ENCODE measurements around the gene DSCAM. TPM values are rescaled to one million over a fixed set of nuclear protein-coding genes. Genes with fewer than 3 reads are reported as not detected.
"Not testable (repeated sequence)": the region's sequence is repeated elsewhere in the genome, so short reads cannot be mapped to it uniquely, and the experiment has no call there.

Gene DSCAM
- total RNA-seq, 1 experiment from 2014 or later = not detected

DNA sequence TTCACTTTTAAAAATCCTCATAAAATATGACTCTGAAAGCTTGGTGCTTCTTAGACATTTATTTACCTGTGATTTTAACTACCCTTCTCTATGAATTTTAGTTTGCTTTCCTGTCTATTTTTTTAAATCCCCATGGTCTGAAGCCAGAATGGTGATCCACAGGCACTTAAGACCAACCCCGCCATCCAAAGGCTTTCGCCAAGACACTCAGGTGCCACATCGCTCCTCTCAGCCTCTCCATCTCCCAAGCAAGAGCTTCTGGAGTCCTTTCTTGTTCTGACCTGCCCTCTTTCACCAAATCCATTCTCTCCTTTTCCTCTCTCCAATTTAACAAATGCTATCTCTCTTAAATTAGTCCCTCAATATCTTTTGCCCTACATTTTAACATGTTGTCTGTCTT lies 515.2 kb downstream of the DSCAM start:
- in situ Hi-C loops (cut with HindIII; ENCODE audit: low sequenced_read_pairs) = no loop called here
- no peak for DNase-seq (ENCODE audit: low spot score)

DNA sequence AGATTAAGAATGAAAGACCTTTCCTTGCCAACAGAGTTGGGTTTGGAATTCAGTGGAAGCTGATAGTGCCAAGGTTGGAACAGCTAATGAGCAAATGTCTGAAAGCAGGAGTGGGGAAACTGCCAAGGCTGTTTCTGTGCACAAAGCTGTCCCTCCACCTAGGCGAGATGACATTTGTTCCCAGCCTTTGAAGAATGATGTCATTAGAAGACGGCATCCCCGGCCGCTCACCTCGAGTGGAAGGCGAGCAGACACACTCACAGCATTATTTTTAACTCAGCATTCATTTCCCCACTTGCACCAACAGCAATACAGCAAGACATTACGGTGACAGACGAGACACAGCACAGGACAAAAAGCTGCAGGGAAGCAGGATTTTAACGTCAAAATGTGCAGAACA lies 515.8 kb downstream of the DSCAM start:
- in situ Hi-C loops (cut with HindIII; ENCODE audit: low sequenced_read_pairs) = no loop called here
- DNase-seq (ENCODE audit: low spot score) = peak; percentile 74

DNA sequence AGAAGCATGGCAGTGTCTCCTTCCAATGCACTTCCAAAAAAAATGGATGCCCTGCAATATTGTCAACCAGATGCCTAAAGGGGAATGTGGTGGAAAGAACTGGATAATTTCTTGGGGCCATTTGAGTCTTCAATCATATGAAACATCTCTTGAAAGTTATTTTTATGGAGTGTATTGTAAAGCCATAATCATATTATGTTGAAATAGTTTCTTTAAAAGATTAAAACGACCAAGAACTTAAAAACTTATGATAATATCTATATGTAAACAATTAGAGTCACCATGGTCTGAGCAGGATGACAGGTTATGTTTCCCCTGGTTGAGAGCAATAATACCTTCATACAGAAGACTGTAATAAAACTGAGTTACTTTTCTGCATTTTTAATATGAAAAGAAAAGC lies 522.6 kb downstream of the DSCAM start:
- in situ Hi-C loops (cut with HindIII; ENCODE audit: low sequenced_read_pairs) = no loop called here
- no peak for DNase-seq (ENCODE audit: low spot score)

DNA sequence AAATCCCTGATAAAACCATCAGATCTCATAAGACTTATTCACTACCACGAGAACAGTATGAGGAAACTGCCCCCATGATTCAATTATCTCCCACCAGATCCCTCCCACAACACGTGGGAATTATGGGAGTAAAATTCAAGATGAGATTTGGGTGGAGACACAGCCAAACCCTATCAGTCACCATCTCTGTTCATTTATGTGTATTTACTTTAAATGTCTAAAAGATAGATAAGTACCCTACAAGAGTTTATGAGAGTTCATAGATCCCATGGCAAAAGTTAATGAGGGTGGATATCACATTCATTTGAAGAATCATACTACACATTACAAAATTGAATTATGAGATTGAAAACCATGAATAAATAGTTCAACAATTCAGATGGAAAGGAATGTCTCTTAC lies 526.2 kb downstream of the DSCAM start:
- in situ Hi-C loops (cut with HindIII; ENCODE audit: low sequenced_read_pairs); DNase-seq (ENCODE audit: low spot score): not testable (repeated sequence)

DNA sequence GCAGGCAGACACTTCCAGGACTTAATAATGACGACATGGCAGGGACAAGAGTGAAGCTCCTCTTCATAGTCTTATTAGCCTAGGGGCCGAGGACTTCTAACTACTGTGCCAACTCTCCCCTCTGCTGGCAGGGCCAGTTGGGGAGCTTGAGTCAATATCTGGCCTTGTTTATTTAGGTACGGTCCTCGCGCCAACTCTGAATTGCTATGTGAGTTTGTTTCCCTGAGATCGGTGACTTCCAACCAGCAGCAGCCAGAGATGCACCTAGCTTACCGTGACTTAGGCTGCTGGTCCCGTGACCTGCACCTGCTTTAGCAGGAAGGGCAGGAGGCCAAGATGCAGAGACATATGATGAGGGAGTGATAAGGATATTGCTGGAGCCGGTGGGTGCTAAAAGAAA lies 528.6 kb downstream of the DSCAM start:
- in situ Hi-C loops (cut with HindIII; ENCODE audit: low sequenced_read_pairs) = no loop called here
- DNase-seq (ENCODE audit: low spot score) = no peak

DNA sequence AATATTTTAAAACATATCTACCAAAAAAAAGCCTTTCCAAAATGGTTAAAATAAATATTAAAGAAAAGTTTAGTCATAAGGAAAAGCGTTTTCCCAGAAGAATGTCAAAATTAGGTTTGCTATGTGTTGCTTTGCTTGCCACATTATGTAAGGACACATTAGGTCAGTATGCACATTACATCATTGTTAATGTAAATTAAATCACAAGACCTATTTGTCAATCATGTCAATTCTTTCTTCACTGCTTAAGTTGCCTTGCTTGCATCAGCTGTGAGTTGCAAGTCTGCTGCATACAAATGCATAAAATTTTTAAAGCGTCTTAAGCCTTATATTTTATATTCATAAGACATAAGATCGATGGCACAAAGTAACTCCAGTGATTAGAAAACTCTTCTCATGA lies 530.9 kb downstream of the DSCAM start:
- in situ Hi-C loops (cut with HindIII; ENCODE audit: low sequenced_read_pairs) = no loop called here
- DNase-seq (ENCODE audit: low spot score) = no peak

DNA sequence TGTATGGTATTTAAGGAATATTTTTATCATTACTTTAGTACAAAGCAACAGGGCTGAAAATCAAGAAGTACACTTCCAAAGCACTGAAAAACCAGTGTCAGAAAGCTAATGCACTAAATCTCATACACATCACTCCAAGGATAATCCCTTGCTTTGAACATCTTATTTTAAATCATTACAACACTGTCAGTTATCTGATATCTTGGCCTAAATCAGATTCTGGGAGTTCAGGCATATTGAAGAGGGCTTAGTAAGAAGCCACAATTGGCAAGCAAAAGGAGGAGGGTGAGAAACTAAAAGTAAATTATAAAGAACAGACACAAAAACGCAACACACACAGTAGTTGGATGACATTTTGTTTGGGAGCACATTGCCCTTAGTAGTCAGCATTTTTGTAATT lies 531.3 kb downstream of the DSCAM start:
- in situ Hi-C loops (cut with HindIII; ENCODE audit: low sequenced_read_pairs) = no loop called here
- no peak for DNase-seq (ENCODE audit: low spot score)

DNA sequence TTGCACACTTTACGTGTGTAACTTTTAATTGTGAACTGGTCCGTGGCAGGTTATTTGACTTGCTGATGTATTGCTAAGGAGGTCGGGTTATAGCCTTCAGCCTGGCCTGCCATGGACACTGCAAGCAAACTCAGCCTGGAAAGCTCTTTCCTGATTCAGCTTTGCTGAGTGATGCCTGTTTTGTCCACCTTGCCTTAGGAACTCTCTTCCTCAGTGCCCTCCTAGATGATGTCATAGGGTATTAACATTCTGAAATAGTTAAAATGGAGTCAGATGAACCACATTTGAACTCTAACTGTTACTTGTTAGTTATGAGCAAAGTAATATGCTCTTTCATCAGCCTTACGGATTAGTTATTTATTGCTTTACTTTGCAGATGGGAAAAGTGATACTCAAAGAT lies 533.7 kb downstream of the DSCAM start:
- in situ Hi-C loops (cut with HindIII; ENCODE audit: low sequenced_read_pairs) = no loop called here
- DNase-seq (ENCODE audit: low spot score) = no peak

DNA sequence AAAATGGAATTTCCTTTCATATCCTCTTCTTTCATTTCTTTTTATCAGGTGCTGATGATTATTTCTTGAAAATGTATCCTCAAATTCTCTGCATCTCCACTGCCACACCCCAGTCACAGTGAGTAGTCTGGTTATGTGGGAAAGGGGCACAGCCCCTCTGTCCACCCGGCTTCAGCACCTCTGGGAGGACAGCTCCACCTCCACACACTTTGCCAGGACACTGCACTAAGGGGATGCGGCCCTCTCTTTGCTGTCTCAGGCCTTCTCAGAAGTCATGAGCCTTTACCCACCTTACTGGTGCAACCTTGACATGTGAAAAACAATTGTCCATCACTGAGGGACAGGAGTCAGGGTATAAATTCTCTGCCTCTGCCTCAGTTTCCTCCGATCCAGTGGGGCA lies 546.7 kb downstream of the DSCAM start:
- in situ Hi-C loops (cut with HindIII; ENCODE audit: low sequenced_read_pairs) = no loop called here
- DNase-seq (ENCODE audit: low spot score) = no peak

DNA sequence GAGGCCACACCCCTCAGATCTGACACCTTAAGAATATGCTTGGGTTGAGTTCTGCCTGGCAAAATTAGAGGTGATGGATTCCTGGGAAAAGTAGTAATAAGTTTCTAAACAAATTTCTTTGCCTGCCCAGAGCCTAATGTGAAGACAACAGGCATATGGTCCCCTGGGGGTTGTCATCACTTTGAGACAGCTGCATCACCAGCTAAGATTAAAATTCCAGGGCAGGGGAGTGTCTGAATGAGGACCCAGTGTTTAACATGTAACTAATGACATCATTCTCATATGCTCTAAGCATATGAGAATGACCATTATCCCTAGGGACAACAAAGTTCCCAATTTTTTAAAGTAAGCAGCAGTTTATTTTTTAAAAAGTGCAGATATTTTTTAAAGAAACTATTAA lies 547.5 kb downstream of the DSCAM start:
- no peak for DNase-seq (ENCODE audit: low spot score)
- in situ Hi-C loops (cut with HindIII; ENCODE audit: low sequenced_read_pairs) = no loop called here

DNA sequence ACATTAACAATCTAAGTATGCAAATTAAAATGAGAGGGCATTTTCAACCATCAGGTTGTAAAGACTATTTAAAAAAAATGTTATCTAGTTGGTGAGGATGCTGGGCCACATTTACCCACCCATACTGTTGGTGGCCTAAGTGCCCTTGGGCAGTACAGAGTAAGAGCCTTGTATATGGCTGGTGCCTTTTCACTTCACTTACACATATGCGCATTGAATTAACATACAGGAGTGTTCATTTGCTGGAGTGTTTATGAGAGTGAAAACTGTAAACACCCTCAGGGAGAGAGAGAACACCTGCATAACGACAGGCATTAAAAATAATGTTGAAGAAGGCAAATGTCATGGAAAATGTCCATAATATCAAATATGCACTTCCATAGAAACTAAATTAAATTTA lies 552.6 kb downstream of the DSCAM start:
- in situ Hi-C loops (cut with HindIII; ENCODE audit: low sequenced_read_pairs) = no loop called here
- DNase-seq (ENCODE audit: low spot score) = no peak

DNA sequence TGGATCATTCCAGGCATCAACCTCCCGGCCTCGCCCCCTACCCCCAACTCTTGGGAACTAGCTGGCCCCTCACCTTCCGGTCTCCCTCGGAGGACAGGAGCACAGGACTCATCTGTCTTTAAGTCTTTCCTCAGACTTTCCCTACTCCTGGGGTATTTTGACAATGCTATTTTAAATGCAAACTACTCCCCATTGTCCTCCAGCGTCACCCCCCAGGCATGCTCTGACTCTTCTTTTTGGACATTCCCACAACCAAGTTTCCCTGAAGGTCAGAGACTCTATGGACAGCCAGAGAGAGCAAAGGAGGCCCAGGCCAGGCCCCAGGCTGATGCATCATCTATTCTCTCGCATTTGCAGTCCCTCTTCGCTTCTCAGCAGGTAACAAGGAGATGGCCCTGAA lies 555.4 kb downstream of the DSCAM start:
- in situ Hi-C loops (cut with HindIII; ENCODE audit: low sequenced_read_pairs) = no loop called here
- no peak for DNase-seq (ENCODE audit: low spot score)

DNA sequence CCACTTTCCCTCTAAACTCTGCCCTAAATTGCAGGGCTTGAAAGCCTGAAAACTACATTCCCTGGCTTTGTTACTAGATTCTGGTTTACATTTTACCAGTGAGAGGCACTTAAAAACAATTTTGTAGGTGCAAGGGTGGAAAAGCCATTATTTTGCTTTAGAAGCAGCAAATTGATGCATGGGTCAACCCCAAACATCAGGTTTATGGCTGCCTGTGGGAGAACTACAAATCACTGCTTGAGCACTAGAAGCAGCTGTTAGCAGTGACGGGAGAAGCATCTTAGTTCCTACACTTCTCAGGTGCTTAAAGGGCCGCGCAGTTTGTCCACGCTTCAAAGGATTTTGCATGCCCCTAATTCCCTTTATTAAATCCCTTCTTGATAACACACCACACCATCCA lies 562.5 kb downstream of the DSCAM start:
- in situ Hi-C loops (cut with HindIII; ENCODE audit: low sequenced_read_pairs) = no loop called here
- no peak for DNase-seq (ENCODE audit: low spot score)

DNA sequence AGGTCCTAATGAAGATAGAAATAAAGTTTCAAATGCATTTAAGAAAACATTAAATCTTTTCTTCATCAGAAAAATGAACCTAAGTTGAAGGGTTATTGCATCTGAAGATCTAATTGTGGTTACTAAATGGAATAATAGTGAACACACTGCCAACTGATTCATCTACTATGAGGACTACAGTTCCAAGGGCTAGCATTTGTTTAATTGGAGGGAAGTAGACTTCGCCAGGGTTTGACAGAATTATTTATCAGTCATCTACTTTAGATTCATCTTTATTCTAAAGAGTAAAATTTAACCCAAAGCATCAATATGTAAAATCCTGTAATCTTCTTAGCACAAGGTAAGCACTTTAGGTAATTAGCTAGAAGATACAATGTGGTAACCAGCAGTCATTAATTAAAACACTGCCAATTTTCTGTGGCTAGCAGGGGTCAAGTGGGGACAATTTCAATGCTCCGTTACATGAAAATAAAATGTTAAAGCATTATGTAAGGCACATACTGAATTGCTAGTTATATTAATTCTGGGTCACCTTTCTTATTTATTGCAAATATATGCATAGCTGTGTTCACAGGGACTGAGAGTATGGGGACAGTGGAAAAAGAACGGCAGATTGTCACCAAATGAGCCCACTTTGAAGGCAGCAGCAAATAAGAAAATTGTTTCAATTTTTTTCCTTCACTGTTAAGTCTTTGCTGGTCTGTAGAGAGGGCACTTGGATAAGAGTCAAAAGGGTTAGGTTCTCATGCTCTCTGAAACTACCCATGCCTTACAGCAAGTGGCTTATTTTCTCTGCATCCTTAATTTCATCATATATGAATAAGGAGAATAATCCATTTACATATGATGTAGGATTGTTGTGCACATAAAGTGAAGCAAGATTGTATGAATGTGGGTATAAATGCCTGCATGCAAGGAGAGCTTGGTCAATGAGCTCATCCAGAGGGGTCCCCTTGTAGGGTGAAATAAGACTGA lies 563.8 kb downstream of the DSCAM start:
- DNase-seq (ENCODE audit: low spot score) = no peak
- in situ Hi-C loops (cut with HindIII; ENCODE audit: low sequenced_read_pairs) = no loop called here

DNA sequence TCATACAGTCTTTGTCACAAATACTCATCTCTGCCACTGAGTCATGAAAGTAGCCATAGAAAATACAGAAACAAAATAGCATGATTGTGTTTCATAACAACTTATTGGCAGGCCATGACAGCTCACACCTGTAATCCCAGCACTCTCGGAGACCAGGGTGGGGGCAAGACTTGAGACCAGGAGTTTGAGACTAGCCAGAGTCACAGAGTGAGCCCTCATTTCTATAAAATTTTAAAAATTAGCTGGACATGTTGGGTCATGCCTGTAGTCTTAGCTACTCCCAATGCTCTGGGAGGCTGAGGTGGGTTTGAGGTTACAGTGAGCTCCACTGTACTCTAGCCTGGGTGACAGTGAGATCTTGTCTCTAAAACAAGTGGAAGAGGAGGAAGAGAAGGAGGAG lies 568.6 kb downstream of the DSCAM start:
- in situ Hi-C loops (cut with HindIII; ENCODE audit: low sequenced_read_pairs) = no loop called here
- DNase-seq (ENCODE audit: low spot score) = no peak

DNA sequence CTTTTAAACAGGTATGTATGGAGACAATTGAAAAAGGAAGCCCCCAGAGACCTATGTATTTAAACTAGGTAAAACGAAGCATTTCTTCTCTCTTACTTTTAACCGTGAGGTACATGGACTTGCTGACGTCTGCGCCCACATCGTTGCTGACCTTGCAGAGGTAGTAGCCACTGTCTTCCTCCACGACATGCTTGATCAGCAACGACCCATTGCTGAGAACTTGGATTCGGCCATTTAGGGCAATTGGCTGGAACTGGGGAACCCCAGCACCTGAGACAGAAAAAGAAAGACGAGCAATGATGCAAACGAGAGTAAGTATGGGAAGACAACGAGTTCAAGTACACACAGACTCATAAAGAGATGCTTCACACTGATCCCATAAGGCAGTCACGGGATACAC lies 571.0 kb downstream of the DSCAM start:
- DNase-seq (ENCODE audit: low spot score) = no peak
- in situ Hi-C loops (cut with HindIII; ENCODE audit: low sequenced_read_pairs) = no loop called here

DNA sequence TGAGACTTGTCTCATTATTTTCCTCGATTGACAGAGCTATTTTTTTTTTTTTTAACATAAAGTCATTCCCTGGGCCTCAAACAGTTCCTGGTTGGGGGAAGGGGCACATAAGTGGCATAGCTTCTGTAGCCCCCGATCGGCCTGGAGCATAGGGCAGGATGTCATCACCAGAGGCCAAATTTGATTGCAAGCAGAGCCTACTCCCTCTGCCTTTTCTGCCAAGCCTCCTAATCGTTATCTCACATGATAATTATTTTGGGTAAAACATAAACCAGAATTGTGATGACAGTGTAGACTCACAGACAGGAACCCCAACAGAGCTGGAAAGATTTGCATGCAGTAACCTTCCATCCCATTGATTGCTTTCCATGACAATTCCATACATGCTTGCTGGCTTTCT lies 574.9 kb downstream of the DSCAM start:
- DNase-seq (ENCODE audit: low spot score) = no peak
- in situ Hi-C loops (cut with HindIII; ENCODE audit: low sequenced_read_pairs) = no loop called here

DNA sequence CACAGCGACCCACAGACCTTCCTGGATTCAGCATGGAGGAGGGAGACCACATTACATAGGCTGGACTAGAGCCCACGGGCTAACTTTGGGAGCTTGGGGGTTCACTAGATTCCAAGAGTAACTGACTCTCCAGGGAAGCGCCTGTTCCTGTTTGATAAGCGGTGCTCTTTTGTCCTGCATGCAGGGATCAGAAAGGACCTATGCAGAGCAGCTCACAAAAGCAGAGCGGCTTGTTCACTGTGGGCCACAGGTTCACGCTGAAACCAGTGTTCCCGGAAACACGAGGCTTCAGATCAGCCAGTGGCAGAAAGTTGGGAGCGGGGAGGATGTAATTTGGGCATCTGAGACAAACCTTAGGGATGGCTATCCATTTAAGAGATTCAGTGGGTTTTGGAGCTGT lies 575.8 kb downstream of the DSCAM start:
- in situ Hi-C loops (cut with HindIII; ENCODE audit: low sequenced_read_pairs) = no loop called here
- DNase-seq (ENCODE audit: low spot score) = no peak

DNA sequence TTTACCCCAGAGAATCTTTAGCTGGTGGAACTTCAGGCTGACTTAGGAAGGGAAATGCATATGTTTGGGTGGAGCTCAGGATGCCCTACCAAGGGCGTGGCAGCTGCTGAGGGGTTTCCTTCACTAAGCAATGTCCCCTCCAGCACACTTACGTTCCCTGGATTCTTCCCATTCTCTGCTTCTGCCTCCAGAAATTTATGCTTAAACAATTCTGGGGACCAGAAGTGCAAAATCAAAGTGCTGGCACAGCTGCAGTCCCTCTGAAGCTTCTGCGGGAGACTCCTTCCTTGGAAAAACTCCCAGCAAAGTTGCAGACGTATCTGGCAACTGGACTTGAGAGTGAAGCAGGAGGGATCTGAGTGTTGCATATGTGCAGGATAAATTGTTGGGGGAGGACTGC lies 576.9 kb downstream of the DSCAM start:
- in situ Hi-C loops (cut with HindIII; ENCODE audit: low sequenced_read_pairs) = no loop called here
- no peak for DNase-seq (ENCODE audit: low spot score)

DNA sequence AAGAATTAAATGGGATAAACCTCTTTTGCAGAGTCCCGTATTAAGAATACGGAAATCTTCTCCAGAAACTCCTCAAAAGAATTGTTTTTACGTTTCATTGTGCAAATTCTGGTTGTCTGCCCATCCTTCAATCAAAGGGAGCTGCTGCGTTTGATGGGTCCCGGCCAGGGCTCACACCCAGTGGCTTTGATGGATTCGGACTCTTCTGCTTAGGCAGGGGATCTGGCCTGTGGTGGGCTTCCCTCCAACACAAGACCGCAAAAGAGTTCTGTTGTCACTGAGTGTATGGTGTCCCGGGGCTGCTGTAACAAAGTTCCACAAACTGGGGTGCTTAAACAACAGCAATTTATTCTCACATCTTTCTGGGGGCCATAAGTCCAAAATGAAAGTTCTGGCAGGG lies 577.7 kb downstream of the DSCAM start:
- DNase-seq (ENCODE audit: low spot score) = no peak

DNA sequence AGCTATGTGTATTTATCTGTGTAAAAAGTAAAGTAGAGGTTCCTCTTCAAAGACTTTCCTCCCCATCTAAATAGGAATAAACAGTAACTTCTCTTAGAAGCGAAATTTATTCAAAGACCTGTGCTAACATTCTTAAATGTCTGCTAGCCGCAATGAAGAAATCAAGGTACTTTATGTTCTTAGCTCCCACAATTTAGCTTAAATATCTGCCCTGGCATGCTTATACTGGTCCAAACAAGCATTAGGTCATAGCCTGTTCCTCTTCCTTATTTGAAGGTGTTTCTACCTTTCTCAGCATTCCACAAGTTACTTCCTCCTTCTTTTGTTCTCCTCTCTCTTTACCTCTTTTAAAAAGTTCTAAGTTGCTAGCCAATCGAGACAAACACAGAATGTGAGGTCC lies 588.5 kb downstream of the DSCAM start:
- DNase-seq (ENCODE audit: low spot score); in situ Hi-C loops (cut with HindIII; ENCODE audit: low sequenced_read_pairs): not testable (repeated sequence)

More for the DNA sequence above, 577.7 kb downstream of the DSCAM start:
- in situ Hi-C loops (cut with HindIII; ENCODE audit: low sequenced_read_pairs) = no loop called here

Data from G401 (cell line).